H1 (cell line): Measurements from ENCODE around the gene PMFBP1. TPM values are rescaled to one million over a fixed set of nuclear protein-coding genes. Genes with fewer than 3 reads are reported as not detected.

Experiments used
- TAF1 ChIP-seq: IDR thresholded peaks from 2 replicates; pipeline ENCODE4 v1.6.1; 2011; ENCODE audit warnings: mild to moderate bottlenecking, low read depth, low read length
- polyA plus RNA-seq, 7 experiments: library from polyadenylated mRNA; depleted of rRNA in 3 of 7; stranded (reverse) in 5 of 7; unstranded in 2 of 7; fragments of >200 nt in 5 of 7; fragments of 200-250 nt in 2 of 7; gene quantifications; 1 replicate in 5 of 7; 2 replicates in 1 of 7; 4 replicates in 1 of 7; pipeline versions ENCODE4 v1.2.1 to v1.2.3, GENCODE V29; 2011 to 2013; ENCODE audit warnings: missing spikeins in 2 of 7, mixed read lengths in 2 of 7
- total RNA-seq: library from RNA; stranded (reverse); fragmentation: NEBNext Ultra II Directional; extraction: Animal tissue kit (Norgen Biotek cat#: 25700); gene quantifications from 2 replicates; pipeline ENCODE4 v1.2.1, GENCODE V29; 2021

The PMFBP1 gene
- total and polyA plus RNA-seq, 2 of the 8 experiments (the other 6 are each of a cell fraction or from before 2014, with no cell fraction given), result 0.32 to 1.6 TPM

DNA sequence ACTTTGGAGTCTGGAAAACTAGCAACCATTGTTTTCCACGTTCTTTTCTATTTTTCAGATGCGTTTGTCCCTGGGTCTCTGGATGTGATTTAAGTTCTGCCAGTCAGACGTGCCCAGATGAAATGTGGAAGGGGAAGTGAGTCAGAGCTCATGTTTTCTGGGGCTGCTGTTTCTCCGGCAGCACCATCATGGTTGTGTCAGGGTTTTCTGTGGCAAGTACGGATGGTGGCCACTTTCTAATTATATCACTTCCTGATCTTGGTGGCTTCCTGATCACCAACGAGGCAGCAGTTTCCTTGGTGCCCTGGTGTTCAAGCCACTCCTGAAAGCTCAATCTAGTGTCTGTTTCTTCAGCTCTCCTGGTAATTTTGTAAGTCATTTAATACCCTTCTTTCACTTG lies 31.4 kb upstream of the PMFBP1 start (continued):
- no peak for TF ChIP-seq TAF1
